SK-N-SH (cell line): ENCODE measurements around the gene NFIA. TPM values are rescaled to one million over a fixed set of nuclear protein-coding genes. Genes with fewer than 3 reads are reported as not detected.

ENCODE experiments used
- CTCF ChIA-PET: fragments of 300-600, 350-600 bp; formaldehyde crosslinking; extraction: SDS; loops from one replicate; lab custom pipeline; 2021; lab: Yijun Ruan, JAX
- POLR2A ChIA-PET: fragments of 350-600 bp; sonication (Branson Sonifier 250); formaldehyde crosslinking; extraction: SDS; loops from one replicate; lab custom pipeline; 2020; ENCODE audit warnings: antibody characterized with exemption, inconsistent platforms; lab: Yijun Ruan, JAX
- DNase-seq: peaks from one replicate; pipeline ENCODE4 v3.0.0; 2012
- H2AFZ ChIP-seq: fragments of 200-600 bp; sonication (generic); 2 replicates; pipeline ENCODE4 v1.8.1; 2016; ENCODE audit warnings: antibody characterized with exemption, mild to moderate bottlenecking, low read depth
- H3F3A ChIP-seq: fragments of 200-600 bp; sonication (generic); replicated peaks from 2 replicates; pipeline ENCODE3; 2016; ENCODE audit warnings: antibody characterized with exemption, mild to moderate bottlenecking; ENCODE audit not compliant: insufficient read depth
- H3K27ac ChIP-seq, 2 experiments: fragments of 200-500 bp in 1 of 2; fragments of 200-600 bp in 1 of 2; sonication (Bioruptor generic) in 1 of 2; sonication (generic), shearing (Covaris generic) in 1 of 2; 2 replicates each; pipeline versions ENCODE4 v1.5.1 to v1.6.1; 2014 to 2016; ENCODE audit warnings: low read depth in 2 of 2, inconsistent platforms in 1 of 2, low read length in 1 of 2, mild to moderate bottlenecking in 1 of 2, mixed read lengths in 1 of 2
- H3K27me3 ChIP-seq: fragments of 200-600 bp; sonication (generic), shearing (Covaris generic); 2 replicates; pipeline ENCODE4 v1.6.1; 2016; ENCODE audit warnings: mixed run types; ENCODE audit not compliant: insufficient read depth
- H3K36me3 ChIP-seq, 2 experiments: fragments of 200-500 bp in 1 of 2; fragments of 200-600 bp in 1 of 2; sonication (Bioruptor generic) in 1 of 2; sonication (generic) in 1 of 2; replicated peaks in 1 of 2; 2 replicates each; pipeline versions ENCODE3 to v1.5.1; 2014 to 2016; ENCODE audit warnings: low read length in 1 of 2, mild to moderate bottlenecking in 1 of 2; ENCODE audit not compliant: insufficient read depth in 2 of 2, control insufficient read depth in 1 of 2
- H3K4me1 ChIP-seq, 2 experiments: fragments of 200-500 bp in 1 of 2; fragments of 200-600 bp in 1 of 2; sonication (Bioruptor generic) in 1 of 2; sonication (generic), shearing (Covaris generic) in 1 of 2; 2 replicates each; pipeline versions ENCODE4 v1.5.1 to v1.6.1; 2014 to 2016; ENCODE audit warnings: low read depth in 1 of 2, low read length in 1 of 2, mixed run types in 1 of 2; ENCODE audit not compliant: insufficient read depth in 2 of 2, control insufficient read depth in 1 of 2
- H3K4me2 ChIP-seq: fragments of 200-600 bp; sonication (generic), shearing (Covaris generic); 2 replicates; pipeline ENCODE4 v1.6.1; 2017; ENCODE audit warnings: mixed run types
- H3K4me3 ChIP-seq, 2 experiments: fragments of 200-500 bp in 1 of 2; fragments of 200-600 bp in 1 of 2; sonication (Bioruptor generic) in 1 of 2; sonication (generic), shearing (Covaris generic) in 1 of 2; 2 replicates each; pipeline versions ENCODE4 v1.5.1 to v1.8.1; 2014 to 2016; ENCODE audit warnings: low read depth in 2 of 2, inconsistent platforms in 1 of 2, low read length in 1 of 2, mild to moderate bottlenecking in 1 of 2, mixed read lengths in 1 of 2, moderate library complexity in 1 of 2
- H3K79me2 ChIP-seq: fragments of 200-600 bp; sonication (generic); 2 replicates; pipeline ENCODE4 v1.8.1; 2017; ENCODE audit warnings: mild to moderate bottlenecking; ENCODE audit not compliant: insufficient read depth
- H3K9ac ChIP-seq: fragments of 200-600 bp; sonication (generic); 2 replicates; pipeline ENCODE4 v1.6.1; 2017; ENCODE audit warnings: mixed run types
- H3K9me2 ChIP-seq: fragments of 200-600 bp; sonication (generic); 2 replicates; pipeline ENCODE4 v1.6.1; 2017; ENCODE audit warnings: mixed run types
- H3K9me3 ChIP-seq: fragments of 200-600 bp; sonication (generic); 2 replicates; pipeline ENCODE4 v1.6.1; 2017; ENCODE audit warnings: mixed run types, mild to moderate bottlenecking, moderate library complexity
- H4K20me1 ChIP-seq: fragments of 200-600 bp; sonication (generic); 2 replicates; pipeline ENCODE4 v1.6.1; 2017; ENCODE audit warnings: mild to moderate bottlenecking, mixed run types; ENCODE audit not compliant: insufficient read depth
- EP300 ChIP-seq, 2 experiments: IDR thresholded peaks; 2 replicates each; pipeline versions ENCODE4 v1.4.0 to v1.6.1; 2012; ENCODE audit warnings: borderline replicate concordance in 1 of 2, low read depth in 1 of 2, low read length in 1 of 2
- FOSL2 ChIP-seq: IDR thresholded peaks from 2 replicates; pipeline ENCODE4 v1.4.0; 2012; ENCODE audit warnings: low read depth, mild to moderate bottlenecking, moderate library complexity, borderline replicate concordance
- FOXJ3 ChIP-seq: sonication (generic); formaldehyde crosslinking; IDR thresholded peaks from 2 replicates; pipeline ENCODE4 v1.5.1; 2020; ENCODE audit warnings: mild to moderate bottlenecking, missing genetic modification reagents
- FOXM1 ChIP-seq: IDR thresholded peaks from 2 replicates; pipeline ENCODE4 v1.4.0; 2012; ENCODE audit warnings: low read depth, mild to moderate bottlenecking
- GATA2 ChIP-seq: sonication (generic); formaldehyde crosslinking; IDR thresholded peaks from 2 replicates; pipeline ENCODE4 v1.5.0; 2020; ENCODE audit warnings: mild to moderate bottlenecking, missing genetic modification reagents
- IRF3 ChIP-seq: fragments of 150-350 bp; IDR thresholded peaks from 2 replicates; pipeline ENCODE4 v1.6.1; 2016; ENCODE audit warnings: mild to moderate bottlenecking, low read depth, low read length
- JUND ChIP-seq: IDR thresholded peaks from 2 replicates; pipeline ENCODE4 v1.4.0; 2012
- MXI1 ChIP-seq: IDR thresholded peaks from 2 replicates; pipeline ENCODE4 v1.6.1; 2012; ENCODE audit warnings: mild to moderate bottlenecking, low read depth, low read length, improper control_type of control experiment
- NFIC ChIP-seq: IDR thresholded peaks from 2 replicates; pipeline ENCODE4 v1.4.0; 2012; ENCODE audit warnings: borderline replicate concordance
- PBX3 ChIP-seq: IDR thresholded peaks from 2 replicates; pipeline ENCODE4; 2012
- RAD21 ChIP-seq: IDR thresholded peaks from 2 replicates; pipeline ENCODE4 v1.6.1; 2012; ENCODE audit warnings: mild to moderate bottlenecking, low read length
- RFX5 ChIP-seq: IDR thresholded peaks from 2 replicates; pipeline ENCODE4 v1.6.1; 2012; ENCODE audit warnings: mild to moderate bottlenecking, improper control_type of control experiment, low read length
- SMC3 ChIP-seq: IDR thresholded peaks from 2 replicates; pipeline ENCODE4 v1.6.1; 2012; ENCODE audit warnings: low read depth, low read length, improper control_type of control experiment
- TCF12 ChIP-seq: IDR thresholded peaks from 2 replicates; pipeline ENCODE4 v1.4.0; 2012
- TEAD4 ChIP-seq: IDR thresholded peaks from 2 replicates; pipeline ENCODE4 v1.4.0; 2012; ENCODE audit warnings: mild to moderate bottlenecking, borderline replicate concordance; ENCODE audit not compliant: insufficient read depth
- USF1 ChIP-seq: IDR thresholded peaks from 2 replicates; pipeline ENCODE4 v1.4.0; 2012; ENCODE audit warnings: low read depth, borderline replicate concordance
- YY1 ChIP-seq: IDR thresholded peaks from 2 replicates; pipeline ENCODE4 v1.4.0; 2012; ENCODE audit warnings: low read depth, mild to moderate bottlenecking
- ZBTB33 ChIP-seq: IDR thresholded peaks from 2 replicates; pipeline ENCODE4 v1.4.0; 2012; ENCODE audit warnings: low read depth, borderline replicate concordance
- WGBS: methylation state at CpG from one replicate; pipeline ENCODE4 v1.1.6; 2017; ENCODE audit warnings: low lambda C conversion rate; 5-methylcytosine and 5-hydroxymethylcytosine counted together
- polyA plus RNA-seq, 3 experiments: library from polyadenylated mRNA; depleted of rRNA; stranded (reverse); fragments of >200 nt; gene quantifications; 2 replicates each; pipeline ENCODE4 v1.2.3, GENCODE V29; 2012

The NFIA gene
- polyA plus RNA-seq, 1 of the 3 experiments (the other 2 are of a cell fraction), result 3.3 TPM

- ChIA-PET CTCF (interaction anchor here (0.9 to 1.0 kb wide), 2 partner anchors 16 to 157 kb away, joined by 3 to 4 read pairs; no protein-coding TSS in a partner anchor), POLR2A (no interaction called here)
- Histone ChIP-seq H3K4me2 (no peak overlapping the region), H3K27ac (no peak overlapping the region), H4K20me1 (no peaks in the 10 kb centered on the region), H3K4me3 (no peak overlapping the region), H2AFZ (no peak overlapping the region), H3K36me3 (no peaks in the 10 kb centered on the region), H3K9me3 (no peaks in the 10 kb centered on the region), H3K4me1 (peaks cover 2 to 15% of the 10 kb centered on the region in 2 experiments; a peak in 3 of 4 replicates), H3K9ac (no peak overlapping the region), H3K27me3 (no peaks in the 10 kb centered on the region), H3F3A (no peaks in the 10 kb centered on the region), H3K79me2 (no peaks in the 10 kb centered on the region), H3K9me2 (no peaks in the 10 kb centered on the region)
- 96% methylated on average over 2 of the region's 2 CpGs for WGBS
- TF ChIP-seq FOXM1, result no peak
- no peak for TF ChIP-seq ZBTB33
- no peak for TF ChIP-seq SMC3
- no peak for TF ChIP-seq EP300 (IDR thresholded peaks at IDR 0.05; ENCODE audit: borderline replicate concordance in 1 of 2, low read depth in 1 of 2, low read length in 1 of 2)
- no peak for TF ChIP-seq GATA2 (CRISPR knock-in tag)
- TF ChIP-seq JUND, result no peak
- no peak for TF ChIP-seq FOXJ3 (CRISPR knock-in tag)
- TF ChIP-seq RFX5, result no peak
- TF ChIP-seq YY1, result no peak
- DNase-seq, result no peak
These were observed 126.5 kb downstream of the NFIA start for GRCh38 chr1:61208831-61209230.

DNA sequence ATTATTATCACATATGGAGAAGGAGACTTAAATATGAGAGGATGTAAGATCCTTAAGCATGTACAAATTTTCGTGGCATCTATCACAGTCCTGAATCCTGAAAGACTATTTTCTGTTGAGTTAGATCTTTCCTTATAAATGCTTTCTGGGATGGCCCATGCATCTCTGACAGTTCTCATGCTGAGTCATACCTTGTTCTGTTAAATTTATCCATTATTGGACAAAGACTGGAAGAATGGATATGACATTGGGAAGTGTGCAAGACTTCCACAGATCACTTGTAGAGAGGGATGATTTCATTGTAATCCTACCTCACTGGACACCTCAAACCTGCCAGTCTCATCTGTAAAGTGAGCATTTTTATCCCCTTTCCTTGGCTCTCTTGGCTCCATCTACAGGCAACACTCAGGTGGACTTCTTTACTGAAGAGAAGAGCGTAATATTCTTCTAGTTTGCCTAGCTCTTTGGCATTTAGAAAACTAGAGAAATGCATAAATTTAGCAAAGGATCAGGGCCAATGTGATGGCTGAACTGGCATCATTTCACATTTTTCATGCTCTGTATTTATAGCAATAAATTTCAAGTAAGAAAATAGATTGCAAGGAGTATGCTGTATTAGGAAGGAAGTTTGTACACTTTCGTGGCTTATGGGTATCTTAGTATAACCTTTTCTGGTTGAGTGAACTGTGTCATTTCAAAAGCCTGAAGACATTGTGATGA lies 128.2 kb downstream of the NFIA start:
- Histone ChIP-seq H3K9ac (no peak overlapping the region), H3K4me2 (no peak overlapping the region), H3K4me3 (no peak overlapping the region), H3K27ac (no peak overlapping the region), H3K9me3 (no peaks in the 10 kb centered on the region), H2AFZ (no peak overlapping the region), H3F3A (no peaks in the 10 kb centered on the region), H3K27me3 (no peaks in the 10 kb centered on the region), H3K4me1 (peaks cover 5 to 15% of the 10 kb centered on the region in 2 experiments; a peak in 3 of 4 replicates), H3K79me2 (no peaks in the 10 kb centered on the region), H3K36me3 (no peaks in the 10 kb centered on the region), H3K9me2 (no peaks in the 10 kb centered on the region), H4K20me1 (no peaks in the 10 kb centered on the region)
- 100% methylated on average over 3 of the region's 3 CpGs for WGBS
- CTCF ChIA-PET, result interaction anchor here (1.0 to 1.4 kb wide), 2 partner anchors 58 to 160 kb away, joined by 3 read pairs; no protein-coding TSS in a partner anchor
- POLR2A ChIA-PET, result no interaction called here
- DNase-seq, result no peak
- TF ChIP-seq USF1 (no peak), NFIC (no peak), FOXJ3 (CRISPR knock-in tag) (no peak), RAD21 (peak; percentile 39), TCF12 (no peak), JUND (no peak), PBX3 (peak; percentile 30; the same call in 1 of the 2 replicates), SMC3 (peak; percentile 24; the same call in 1 of the 2 replicates), TEAD4 (no peak), MXI1 (no peak), GATA2 (CRISPR knock-in tag) (no peak), RFX5 (no peak), ZBTB33 (no peak), IRF3 (no peak), FOSL2 (0 out of 2 replicates have a peak, but pooled peaks have one; percentile 17)
